ENCODE results near the gene RNASE3.
"Not testable (repeated sequence)": the region's sequence is repeated elsewhere in the genome, so short reads cannot be mapped to it uniquely, and the experiment has no call there.

RNASE3 gene

DNA sequence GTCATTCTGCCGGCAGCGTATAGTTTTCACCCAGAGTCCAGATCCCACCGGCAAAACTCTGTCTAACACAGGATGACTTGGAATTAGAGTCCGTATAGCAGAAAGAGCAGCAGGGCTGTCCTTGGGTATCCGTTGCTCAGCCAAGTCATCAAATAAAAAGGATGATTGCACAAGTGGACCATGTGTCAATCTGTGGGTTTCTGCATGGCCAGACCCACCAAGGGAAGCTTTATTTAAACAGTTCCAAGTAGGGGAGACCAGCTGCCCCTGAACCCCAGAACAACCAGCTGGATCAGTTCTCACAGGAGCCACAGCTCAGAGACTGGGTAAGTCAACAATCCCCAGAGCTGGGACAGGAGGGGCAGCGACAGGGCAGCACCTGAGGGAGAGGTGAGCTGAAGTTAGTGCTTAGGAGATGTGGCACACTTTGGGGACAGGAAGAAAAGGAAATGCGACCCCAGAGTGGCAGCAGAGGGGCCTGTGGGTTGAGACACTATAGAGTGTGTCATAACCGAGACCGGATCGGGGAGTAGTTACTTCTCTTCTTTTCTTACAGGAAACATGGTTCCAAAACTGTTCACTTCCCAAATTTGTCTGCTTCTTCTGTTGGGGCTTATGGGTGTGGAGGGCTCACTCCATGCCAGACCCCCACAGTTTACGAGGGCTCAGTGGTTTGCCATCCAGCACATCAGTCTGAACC is at the start of gene RNASE3:
Gene RNASE3, plus strand, starts transcription at position 260 of the 700 bp plus-strand sequence. Its CDS starts 302 bp downstream, at position 562.
- DNase-seq: not testable (repeated sequence)

DNA sequence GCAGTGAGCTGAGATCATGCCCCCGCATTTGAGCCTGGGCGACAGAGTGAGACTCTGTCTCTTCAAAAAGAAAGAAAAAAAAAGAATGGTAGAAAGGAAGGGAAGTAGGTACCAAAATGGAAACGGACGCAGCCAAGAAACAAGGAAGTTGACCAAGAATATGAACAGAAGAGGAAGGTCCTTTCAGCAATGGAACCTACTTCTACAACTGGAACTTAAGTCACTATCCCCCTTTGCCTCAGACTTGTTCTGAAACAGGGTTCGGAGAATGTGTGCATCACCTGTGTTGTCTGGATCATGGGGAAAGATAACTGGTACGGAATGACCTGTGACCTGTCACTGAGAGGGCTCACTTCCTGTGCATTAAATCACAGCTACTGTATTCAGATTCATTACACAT is 44.6 kb upstream of the RNASE3 start:
- no peak for DNase-seq

DNA sequence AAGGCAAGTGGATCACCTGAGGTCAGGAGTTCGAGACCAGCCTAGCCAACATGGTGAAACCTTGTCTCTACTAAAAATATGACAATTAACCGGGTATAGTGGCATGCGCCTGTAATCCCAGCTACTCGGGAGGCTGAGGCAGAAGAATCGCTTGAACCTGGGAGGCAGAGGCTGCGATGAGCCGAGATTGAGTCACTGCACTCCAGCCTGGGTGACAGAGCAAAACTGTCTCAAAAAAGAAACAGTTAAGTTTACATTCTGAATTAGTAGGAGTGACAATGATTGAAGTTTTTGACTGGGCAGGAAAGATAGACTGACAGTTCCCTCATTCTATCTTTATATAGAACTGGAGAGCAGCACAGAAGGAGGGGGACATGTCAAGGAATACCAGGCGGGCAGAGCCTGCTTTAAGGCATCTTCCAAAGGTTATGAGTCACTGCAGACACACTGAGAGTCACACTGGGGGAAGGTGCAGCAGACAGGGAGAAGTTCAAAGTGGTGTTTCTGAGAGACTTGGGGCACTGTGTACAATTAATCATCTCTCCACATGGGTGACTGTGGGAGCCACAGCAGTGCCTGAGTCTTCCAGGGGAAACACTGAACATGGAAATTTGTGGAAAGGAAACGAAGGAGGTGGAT is 42.8 kb upstream of the RNASE3 start:
- no peak for DNase-seq

- DNase-seq: no peak
Observed at GRCh38 chr14:20848955-20849570, 42.1 kb upstream of the RNASE3 start.

GRCh38 chr14:20853042-20853441 is 38.1 kb upstream of the RNASE3 start:
- DNase-seq: no peak

- no peak for DNase-seq
Observed at GRCh38 chr14:20855652-20856291, 35.4 kb upstream of the RNASE3 start.

DNA sequence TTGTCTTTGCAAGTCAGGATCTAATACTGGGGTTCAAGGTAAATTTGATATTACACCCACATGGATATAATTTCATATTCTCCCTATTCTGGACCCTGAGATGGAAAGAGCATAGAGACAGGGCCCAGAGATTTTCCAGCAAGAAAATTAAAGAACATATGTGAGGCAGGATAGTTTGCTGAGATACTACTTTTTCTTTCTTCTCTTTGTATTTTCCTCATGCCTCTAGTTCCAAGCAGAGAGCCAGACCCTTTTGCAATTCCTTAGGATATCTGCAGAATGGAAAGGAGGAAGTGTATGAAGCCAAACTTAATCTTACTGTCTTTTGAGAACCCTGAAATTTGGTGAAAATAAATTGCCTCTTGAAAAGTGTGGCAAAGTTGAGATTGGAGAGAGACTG is 34.0 kb upstream of the RNASE3 start:
- no peak for DNase-seq

DNA sequence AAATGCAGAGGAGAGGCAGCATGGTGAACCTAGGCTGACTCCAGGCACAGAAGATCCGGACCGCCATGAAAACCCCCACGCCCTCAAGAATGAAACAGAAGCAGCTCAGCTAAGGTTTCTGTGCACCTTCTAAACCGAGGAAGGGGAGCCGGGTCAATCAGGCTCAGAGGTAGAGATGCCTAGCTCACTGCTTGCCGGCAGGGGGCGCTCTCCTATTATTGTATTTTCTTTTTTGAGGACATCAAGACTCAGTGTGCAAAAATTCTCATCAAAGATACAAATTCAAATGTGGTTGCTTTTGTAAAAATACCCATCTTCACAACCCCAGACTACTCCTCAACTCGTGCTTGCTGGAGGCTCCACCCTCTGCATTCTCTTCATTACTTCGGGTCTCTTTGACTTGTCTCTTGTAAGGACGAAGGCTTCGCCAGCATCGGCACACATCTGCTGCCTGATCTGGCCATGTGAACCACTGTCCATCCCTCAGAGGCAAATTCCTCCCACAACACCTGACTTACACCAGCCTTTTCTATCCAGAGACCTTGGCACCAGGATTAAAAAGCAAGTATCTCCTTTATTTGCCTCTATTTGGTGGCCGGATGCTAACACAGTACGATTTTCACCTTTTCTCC is 33.4 kb upstream of the RNASE3 start:
- peak; percentile 3 for DNase-seq

DNA sequence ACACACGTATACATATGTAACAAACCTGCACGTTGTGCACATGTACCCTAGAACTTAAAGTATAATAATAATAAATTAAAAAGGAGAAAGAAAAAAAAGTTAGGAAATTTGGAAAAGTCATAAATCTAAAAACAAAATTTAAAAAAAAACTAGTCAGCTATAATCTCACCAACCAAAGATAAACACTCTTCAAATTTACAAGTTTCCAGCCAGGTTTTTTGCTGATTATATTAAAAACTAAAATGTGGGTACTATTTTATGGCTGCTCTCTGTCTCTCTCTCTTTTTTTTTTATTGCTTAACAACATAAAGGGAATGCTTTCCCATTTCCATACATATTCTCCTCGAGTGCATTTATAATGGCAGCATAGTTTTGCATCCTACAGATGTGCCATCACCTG is 25.0 kb upstream of the RNASE3 start:
- DNase-seq: no peak

GRCh38 chr14:20866963-20867362 is 24.2 kb upstream of the RNASE3 start:
- DNase-seq: no peak

DNA sequence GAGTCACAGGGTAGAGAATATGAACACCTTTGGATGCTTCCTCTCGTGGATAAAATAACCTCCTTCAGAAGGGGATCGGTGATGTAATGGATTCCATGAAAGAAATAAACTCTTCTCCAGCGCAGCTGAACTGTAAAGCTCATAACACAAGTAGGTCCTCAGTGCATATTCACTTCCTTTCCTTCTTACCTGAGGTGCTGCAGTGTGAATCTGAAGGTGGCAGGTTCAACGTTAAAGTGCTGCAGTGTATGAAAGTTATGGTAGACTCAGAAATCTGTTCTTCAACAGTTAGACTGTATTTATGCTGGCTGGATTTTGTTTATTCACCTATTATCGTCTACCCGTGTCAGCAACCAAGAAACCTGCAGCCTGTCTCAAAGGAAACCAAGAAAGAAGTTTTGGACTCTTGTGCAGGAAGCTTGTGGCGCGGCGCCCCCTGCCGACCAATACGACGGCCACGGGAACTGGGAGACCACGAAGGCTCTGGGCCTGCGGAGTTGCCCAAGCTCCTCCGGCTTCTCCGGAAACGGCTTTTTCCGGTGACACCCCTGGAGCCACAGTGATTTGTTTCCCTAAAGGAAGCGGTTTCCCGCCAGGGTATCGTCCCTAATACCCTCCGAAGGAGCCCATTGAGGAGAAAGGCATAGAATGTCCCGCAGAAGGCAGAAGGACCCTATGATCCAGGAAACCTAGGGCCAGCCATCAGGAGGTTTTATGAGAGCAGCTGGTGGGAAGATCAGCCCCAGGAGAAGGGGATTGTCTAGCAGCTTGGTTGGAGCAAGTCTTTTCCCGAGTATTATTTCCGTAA is 17.6 kb upstream of the RNASE3 start:
- no peak for DNase-seq

DNA sequence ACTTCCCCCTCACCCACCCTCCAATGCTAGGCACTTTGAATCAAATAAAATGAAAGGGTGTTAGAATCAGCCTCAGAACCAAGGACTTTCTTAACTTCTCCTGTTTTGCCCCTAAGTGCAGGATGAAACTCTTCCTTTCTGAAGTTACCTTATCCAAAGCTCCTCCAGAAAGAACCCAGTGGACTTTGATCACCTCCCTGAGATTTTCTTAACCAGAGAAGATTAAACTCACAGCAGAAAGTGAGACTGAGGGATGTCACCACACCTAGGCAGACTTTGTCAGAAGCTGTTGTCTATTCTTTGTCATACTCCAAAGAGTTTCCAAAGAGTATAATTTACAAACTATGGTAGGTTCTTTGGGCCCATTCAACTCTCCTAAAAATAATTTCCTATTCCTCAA is 14.2 kb upstream of the RNASE3 start:
- DNase-seq: no peak

DNA sequence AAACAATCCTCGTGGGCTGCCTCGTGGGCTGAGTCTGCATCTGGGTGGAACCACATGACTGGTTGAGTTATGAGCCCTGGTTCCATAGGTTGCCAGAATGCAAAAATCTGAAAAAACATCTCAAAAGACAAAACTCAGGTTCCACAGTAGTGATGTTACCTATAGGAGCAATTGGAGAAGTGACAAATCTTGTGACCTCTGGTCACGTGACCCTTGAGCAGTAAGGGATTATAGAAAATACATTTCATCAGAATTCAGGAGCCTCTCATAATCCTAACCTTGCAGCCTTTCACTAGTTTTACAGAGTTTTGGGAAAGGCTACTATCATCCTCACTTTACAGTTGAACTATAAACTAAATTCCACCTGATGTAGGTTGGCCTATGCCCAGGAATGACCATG is 12.5 kb upstream of the RNASE3 start:
- DNase-seq: no peak

DNA sequence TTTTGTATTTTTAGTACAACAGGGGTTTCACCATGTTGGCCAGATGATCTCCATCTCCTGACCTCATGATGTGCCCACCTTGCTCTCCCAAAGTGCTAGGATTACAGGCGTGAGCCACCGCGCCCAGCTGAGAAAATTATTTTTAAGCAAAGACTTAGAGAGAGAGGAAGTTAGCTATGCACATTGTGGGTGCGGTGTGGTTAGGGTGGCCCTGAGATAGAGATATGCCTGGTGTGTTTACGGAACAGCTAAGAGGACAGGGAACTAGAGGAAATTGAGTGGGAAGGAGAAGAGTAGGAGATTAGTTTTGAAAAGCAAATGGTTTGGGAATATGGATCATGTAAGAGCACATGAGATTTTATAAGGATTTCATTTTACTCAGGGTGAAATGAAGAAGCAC is 10.0 kb upstream of the RNASE3 start:
- not testable (repeated sequence) for DNase-seq

- DNase-seq: not testable (repeated sequence)
Observed at GRCh38 chr14:20882787-20883186, 8.4 kb upstream of the RNASE3 start.

GRCh38 chr14:20888411-20888810 is 2.8 kb upstream of the RNASE3 start:
- DNase-seq: not testable (repeated sequence)

- not testable (repeated sequence) for DNase-seq
Observed at GRCh38 chr14:20895322-20895721, 4.1 kb downstream of the RNASE3 start.

- DNase-seq: no peak
Observed at GRCh38 chr14:20904393-20905029, 13.3 kb downstream of the RNASE3 start.

DNA sequence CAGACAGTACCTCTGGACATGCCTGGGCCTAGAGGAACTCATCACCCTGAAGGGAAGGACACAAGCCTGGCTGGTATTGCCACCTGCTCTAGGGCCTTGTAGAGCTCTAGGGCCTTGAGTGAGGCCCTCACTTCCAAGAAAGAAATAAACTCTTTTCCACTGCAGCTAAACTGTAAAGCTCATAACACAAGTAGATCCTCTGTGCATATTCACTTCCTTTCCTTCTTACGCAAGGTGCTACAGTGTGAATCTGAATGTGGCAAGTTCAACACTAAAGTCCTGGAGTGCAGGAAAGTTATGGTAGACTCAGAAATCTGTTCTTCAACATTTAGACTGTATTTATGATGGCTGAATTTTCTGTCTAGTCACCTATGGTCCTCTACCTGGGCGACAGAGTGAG is 14.5 kb downstream of the RNASE3 start:
- no peak for DNase-seq

- no peak for DNase-seq
Observed at GRCh38 chr14:20907214-20907613, 16.0 kb downstream of the RNASE3 start.

GRCh38 chr14:20910822-20911221 is 19.6 kb downstream of the RNASE3 start:
- DNase-seq: not testable (repeated sequence)
